NCI-H187 treated with DMSO at 0.1 percent for 48 hours (cell line): ENCODE measurements around the gene EVI2B.
"Not testable (repeated sequence)": the region's sequence is repeated elsewhere in the genome, so short reads cannot be mapped to it uniquely, and the experiment has no call there.

Experiments
- DNase-seq: peaks from one replicate; lab custom pipeline; 2025; lab: John Stamatoyannopoulos, UW

Gene EVI2B

GRCh38 chr17:31313982-31314781, at the start of gene EVI2B:
EVI2B (minus strand) TSS chr17:31314054; CDS start chr17:31305609, 8,445 bp downstream.
- no peak for DNase-seq

GRCh38 chr17:31357839-31358394, 44.1 kb upstream of the EVI2B start:
- no peak for DNase-seq

GRCh38 chr17:31357091-31357490, 43.2 kb upstream of the EVI2B start:
- DNase-seq: no peak

GRCh38 chr17:31355935-31356334, 42.1 kb upstream of the EVI2B start:
- no peak for DNase-seq

GRCh38 chr17:31349454-31349853, 35.6 kb upstream of the EVI2B start:
- no peak for DNase-seq

- not testable (repeated sequence) for DNase-seq
Measured at GRCh38 chr17:31345191-31345747, 31.4 kb upstream of the EVI2B start.

- no peak for DNase-seq
Measured at GRCh38 chr17:31339906-31340661, 26.2 kb upstream of the EVI2B start.

GRCh38 chr17:31329221-31329620, 15.4 kb upstream of the EVI2B start:
- no peak for DNase-seq

GRCh38 chr17:31328160-31328535, 14.3 kb upstream of the EVI2B start:
- DNase-seq: no peak

GRCh38 chr17:31327534-31328159, 13.8 kb upstream of the EVI2B start:
- no peak for DNase-seq

GRCh38 chr17:31323551-31323950, 9.7 kb upstream of the EVI2B start:
- DNase-seq: no peak

GRCh38 chr17:31321966-31322365, 8.1 kb upstream of the EVI2B start:
- no peak for DNase-seq

- no peak for DNase-seq
Measured at GRCh38 chr17:31321481-31321880, 7.6 kb upstream of the EVI2B start, which contains the start of gene EVI2A. EVI2A (minus strand) TSS chr17:31321622; CDS start chr17:31319013, 2,609 bp downstream.

GRCh38 chr17:31320791-31321190, 6.9 kb upstream of the EVI2B start:
- DNase-seq: no peak

GRCh38 chr17:31320241-31320640, 6.4 kb upstream of the EVI2B start:
- DNase-seq: no peak

- DNase-seq: no peak
Measured at GRCh38 chr17:31318851-31319661, 5.2 kb upstream of the EVI2B start.

GRCh38 chr17:31318298-31318801, 4.5 kb upstream of the EVI2B start:
- DNase-seq: no peak

- DNase-seq: no peak
Measured at GRCh38 chr17:31314782-31315100, 887 bp upstream of the EVI2B start.

- not testable (repeated sequence) for DNase-seq
Measured at GRCh38 chr17:31312223-31312622, 1.6 kb downstream of the EVI2B start.

GRCh38 chr17:31311526-31311925, 2.3 kb downstream of the EVI2B start:
- no peak for DNase-seq

GRCh38 chr17:31310886-31311285, 3.0 kb downstream of the EVI2B start:
- no peak for DNase-seq
